Measurements from ENCODE around the gene TNFRSF18. TPM values are rescaled to one million over a fixed set of nuclear protein-coding genes. Genes with fewer than 3 reads are reported as not detected.

Gene TNFRSF18
- total and polyA plus RNA-seq, 4 donors, result 0.17 to 0.24 (median 0.19) TPM; not detected in 1

DNA sequence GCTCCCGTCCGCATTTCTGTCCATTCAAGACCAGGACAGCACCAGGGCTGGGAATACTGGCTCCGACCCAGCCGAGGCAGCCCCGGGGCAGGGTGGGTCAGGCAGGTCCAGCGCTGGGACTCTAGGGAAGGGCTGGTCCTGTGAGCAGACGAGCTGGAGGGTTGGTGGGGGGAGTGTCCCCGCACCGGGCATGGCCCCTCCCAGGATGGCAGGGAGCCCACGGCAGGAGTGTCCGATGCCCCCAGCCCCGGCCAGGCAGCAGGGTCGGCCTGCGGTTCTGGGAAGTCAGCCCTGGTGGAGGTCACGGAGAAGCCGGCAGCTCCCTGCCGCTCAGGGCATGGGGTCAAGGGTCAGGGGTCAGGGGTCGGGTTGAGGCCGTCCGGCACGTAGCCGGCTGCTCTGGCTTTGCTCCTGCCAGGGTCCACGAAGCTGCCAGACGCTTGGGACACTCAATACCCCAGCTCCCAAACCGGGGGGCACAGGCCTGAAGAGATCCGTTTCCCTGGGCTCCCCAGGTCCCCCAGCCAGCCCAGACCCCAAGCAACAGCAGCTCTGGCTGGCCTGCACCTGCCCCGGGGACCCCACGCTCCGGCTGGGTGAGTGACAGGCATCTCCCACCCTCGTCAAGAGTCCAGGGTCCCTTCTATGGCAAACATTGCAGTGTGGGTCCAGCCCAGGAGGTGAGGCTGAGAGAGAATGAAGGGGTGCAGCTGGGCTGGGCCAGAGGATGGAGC is 33.4 kb upstream of the TNFRSF18 start:
- H3K27me3 ChIP-seq (ENCODE audit: control insufficient read depth in 4 of 4, insufficient read depth in 4 of 4, low read length in 3 of 4), result no peaks in the 10 kb centered on the region

DNA sequence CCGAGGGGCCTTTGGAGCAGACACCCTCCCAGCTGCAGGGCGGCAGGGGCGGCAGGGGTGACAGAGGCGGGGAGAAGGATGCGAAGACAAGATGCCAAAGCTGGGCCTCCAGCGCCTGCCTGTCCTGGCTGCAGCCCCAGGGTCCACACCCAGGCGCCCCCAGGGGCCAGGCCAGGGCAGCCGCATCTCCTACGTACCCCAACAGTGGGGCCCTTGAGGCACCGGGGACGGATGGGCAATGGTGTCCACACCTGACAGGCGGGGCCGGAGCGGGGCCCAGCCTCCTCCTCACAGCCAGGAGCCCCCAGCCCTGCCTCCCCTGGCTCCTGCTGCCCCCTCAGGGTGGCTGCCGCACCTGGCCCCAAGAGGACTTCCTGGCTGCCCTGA is 32.8 kb upstream of the TNFRSF18 start:
- Histone ChIP-seq H3K27me3 (ENCODE audit: control insufficient read depth in 4 of 4, insufficient read depth in 4 of 4, low read length in 3 of 4) (no peaks in the 10 kb centered on the region), H3K4me3 (ENCODE audit: low read depth in 1 of 3, low read length in 3 of 3) (no peak overlapping the region), H3K9me3 (ENCODE audit: control insufficient read depth in 4 of 4, low read length in 3 of 4) (no peaks in the 10 kb centered on the region), H3K9ac (ENCODE audit: low read depth in 1 of 2, low read length in 2 of 2) (no peak overlapping the region), H3K4me1 (ENCODE audit: control insufficient read depth in 4 of 4, insufficient read depth in 4 of 4, low read length in 3 of 4) (peaks cover 9 to 24% (median 13%) of the 10 kb centered on the region in 4 donors), H3K36me3 (ENCODE audit: control insufficient read depth in 4 of 4, insufficient read depth in 3 of 4, low read depth in 1 of 4, low read length in 3 of 4) (no peaks in the 10 kb centered on the region), H3K27ac (ENCODE audit: low read depth in 1 of 2, low read length in 2 of 2) (peak overlapping the region in 1 of 2 donors; percentile 12)
- TF ChIP-seq GABPA (IDR thresholded peaks at IDR 0.05 in 1 of 2, conservative IDR thresholded peaks at IDR 0.05 in 1 of 2), result no peak
- TF ChIP-seq HNF4G (IDR thresholded peaks at IDR 0.05), result no peak
- DNase-seq (ENCODE audit: low spot score), result no peak
- WGBS, result 80% methylated on average over 15 of the region's 15 CpGs

More for the DNA sequence above, 33.4 kb upstream of the TNFRSF18 start:
- TF ChIP-seq HNF4A (conservative IDR thresholded peaks at IDR 0.05), result peak; percentile 57 to 58
- peak; percentile 86 to 94 for TF ChIP-seq RXRA (IDR thresholded peaks at IDR 0.05)
- TF ChIP-seq NR2F2 (IDR thresholded peaks at IDR 0.05), result peak; percentile 85
- TF ChIP-seq SP1 (IDR thresholded peaks at IDR 0.05), result peak; percentile 21
- TF ChIP-seq, protein P1, sequence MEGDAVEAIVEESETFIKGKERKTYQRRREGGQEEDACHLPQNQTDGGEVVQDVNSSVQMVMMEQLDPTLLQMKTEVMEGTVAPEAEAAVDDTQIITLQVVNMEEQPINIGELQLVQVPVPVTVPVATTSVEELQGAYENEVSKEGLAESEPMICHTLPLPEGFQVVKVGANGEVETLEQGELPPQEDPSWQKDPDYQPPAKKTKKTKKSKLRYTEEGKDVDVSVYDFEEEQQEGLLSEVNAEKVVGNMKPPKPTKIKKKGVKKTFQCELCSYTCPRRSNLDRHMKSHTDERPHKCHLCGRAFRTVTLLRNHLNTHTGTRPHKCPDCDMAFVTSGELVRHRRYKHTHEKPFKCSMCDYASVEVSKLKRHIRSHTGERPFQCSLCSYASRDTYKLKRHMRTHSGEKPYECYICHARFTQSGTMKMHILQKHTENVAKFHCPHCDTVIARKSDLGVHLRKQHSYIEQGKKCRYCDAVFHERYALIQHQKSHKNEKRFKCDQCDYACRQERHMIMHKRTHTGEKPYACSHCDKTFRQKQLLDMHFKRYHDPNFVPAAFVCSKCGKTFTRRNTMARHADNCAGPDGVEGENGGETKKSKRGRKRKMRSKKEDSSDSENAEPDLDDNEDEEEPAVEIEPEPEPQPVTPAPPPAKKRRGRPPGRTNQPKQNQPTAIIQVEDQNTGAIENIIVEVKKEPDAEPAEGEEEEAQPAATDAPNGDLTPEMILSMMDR (IDR thresholded peaks at IDR 0.05; ENCODE audit: low read depth, low read length, missing input control), result no peak
- Histone ChIP-seq H3K4me1 (ENCODE audit: control insufficient read depth in 4 of 4, insufficient read depth in 4 of 4, low read length in 3 of 4) (peaks cover 9 to 24% (median 13%) of the 10 kb centered on the region in 4 donors), H3K27ac (ENCODE audit: low read depth in 1 of 2, low read length in 2 of 2) (peak overlapping the region; percentile 12 to 30), H3K9me3 (ENCODE audit: control insufficient read depth in 4 of 4, low read length in 3 of 4) (no peaks in the 10 kb centered on the region), H3K4me3 (ENCODE audit: low read depth in 1 of 3, low read length in 3 of 3) (no peak overlapping the region), H3K9ac (ENCODE audit: low read depth in 1 of 2, low read length in 2 of 2) (no peak overlapping the region), H3K36me3 (ENCODE audit: control insufficient read depth in 4 of 4, insufficient read depth in 3 of 4, low read depth in 1 of 4, low read length in 3 of 4) (no peaks in the 10 kb centered on the region)
- 27% methylated on average over 30 of the region's 30 CpGs for WGBS
- DNase-seq (ENCODE audit: low spot score), result peak; percentile 55

DNA sequence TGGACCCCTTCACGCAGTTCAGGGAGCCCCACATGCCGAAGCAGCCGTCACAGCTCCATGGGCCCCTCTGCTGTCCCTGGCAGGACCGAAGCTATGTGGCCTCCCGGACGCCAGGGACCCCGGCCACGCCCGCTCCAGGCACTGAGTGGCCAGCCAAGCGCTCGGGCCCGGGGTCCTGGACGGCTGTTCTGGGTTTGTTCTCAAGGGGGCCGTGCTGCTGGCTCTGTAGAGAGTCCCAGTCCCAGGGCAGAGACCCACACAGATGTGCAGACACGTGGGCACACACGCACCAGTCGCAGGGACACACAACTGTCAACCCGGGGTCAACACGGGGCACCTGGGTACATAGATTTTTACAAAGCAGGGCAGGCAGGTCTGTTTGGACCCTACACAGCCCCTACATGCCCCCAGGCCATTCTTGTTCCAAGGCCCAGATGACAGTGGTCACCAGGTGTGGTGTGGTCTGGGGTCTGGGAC is 32.3 kb upstream of the TNFRSF18 start:
- TF ChIP-seq HNF4G (IDR thresholded peaks at IDR 0.05) (no peak), SP1 (IDR thresholded peaks at IDR 0.05) (no peak), TAF1 (conservative IDR thresholded peaks at IDR 0.05) (no peak), EGR1 (IDR thresholded peaks at IDR 0.05; ENCODE audit: low read depth in 2 of 2) (no peak), NR2F2 (IDR thresholded peaks at IDR 0.05) (no peak), FOXA2 (IDR thresholded peaks at IDR 0.05) (no peak), RXRA (IDR thresholded peaks at IDR 0.05) (no peak), JUND (IDR thresholded peaks at IDR 0.05) (no peak)
- TF ChIP-seq, protein P2, sequence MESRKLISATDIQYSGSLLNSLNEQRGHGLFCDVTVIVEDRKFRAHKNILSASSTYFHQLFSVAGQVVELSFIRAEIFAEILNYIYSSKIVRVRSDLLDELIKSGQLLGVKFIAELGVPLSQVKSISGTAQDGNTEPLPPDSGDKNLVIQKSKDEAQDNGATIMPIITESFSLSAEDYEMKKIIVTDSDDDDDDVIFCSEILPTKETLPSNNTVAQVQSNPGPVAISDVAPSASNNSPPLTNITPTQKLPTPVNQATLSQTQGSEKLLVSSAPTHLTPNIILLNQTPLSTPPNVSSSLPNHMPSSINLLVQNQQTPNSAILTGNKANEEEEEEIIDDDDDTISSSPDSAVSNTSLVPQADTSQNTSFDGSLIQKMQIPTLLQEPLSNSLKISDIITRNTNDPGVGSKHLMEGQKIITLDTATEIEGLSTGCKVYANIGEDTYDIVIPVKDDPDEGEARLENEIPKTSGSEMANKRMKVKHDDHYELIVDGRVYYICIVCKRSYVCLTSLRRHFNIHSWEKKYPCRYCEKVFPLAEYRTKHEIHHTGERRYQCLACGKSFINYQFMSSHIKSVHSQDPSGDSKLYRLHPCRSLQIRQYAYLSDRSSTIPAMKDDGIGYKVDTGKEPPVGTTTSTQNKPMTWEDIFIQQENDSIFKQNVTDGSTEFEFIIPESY (IDR thresholded peaks at IDR 0.05), result no peak
- no peak for DNase-seq (ENCODE audit: low spot score)
- H3K4me3 ChIP-seq (ENCODE audit: low read depth in 1 of 3, low read length in 3 of 3), result no peak overlapping the region
- no peaks in the 10 kb centered on the region for H3K27me3 ChIP-seq (ENCODE audit: control insufficient read depth in 4 of 4, insufficient read depth in 4 of 4, low read length in 3 of 4)
- no peaks in the 10 kb centered on the region for H3K9me3 ChIP-seq (ENCODE audit: control insufficient read depth in 4 of 4, low read length in 3 of 4)
- H3K9ac ChIP-seq (ENCODE audit: low read depth in 1 of 2, low read length in 2 of 2), result no peak overlapping the region
- H3K36me3 ChIP-seq (ENCODE audit: control insufficient read depth in 4 of 4, insufficient read depth in 3 of 4, low read depth in 1 of 4, low read length in 3 of 4), result no peaks in the 10 kb centered on the region
- peaks cover 9 to 24% (median 13%) of the 10 kb centered on the region in 4 donors for H3K4me1 ChIP-seq (ENCODE audit: control insufficient read depth in 4 of 4, insufficient read depth in 4 of 4, low read length in 3 of 4)
- WGBS, result 83% methylated on average over 19 of the region's 19 CpGs
- no peak overlapping the region for H3K27ac ChIP-seq (ENCODE audit: low read depth in 1 of 2, low read length in 2 of 2)
